ENCODE results near the gene ARSH.
"Not testable (repeated sequence)": the region's sequence is repeated elsewhere in the genome, so short reads cannot be mapped to it uniquely, and the experiment has no call there.

ARSH gene

DNA sequence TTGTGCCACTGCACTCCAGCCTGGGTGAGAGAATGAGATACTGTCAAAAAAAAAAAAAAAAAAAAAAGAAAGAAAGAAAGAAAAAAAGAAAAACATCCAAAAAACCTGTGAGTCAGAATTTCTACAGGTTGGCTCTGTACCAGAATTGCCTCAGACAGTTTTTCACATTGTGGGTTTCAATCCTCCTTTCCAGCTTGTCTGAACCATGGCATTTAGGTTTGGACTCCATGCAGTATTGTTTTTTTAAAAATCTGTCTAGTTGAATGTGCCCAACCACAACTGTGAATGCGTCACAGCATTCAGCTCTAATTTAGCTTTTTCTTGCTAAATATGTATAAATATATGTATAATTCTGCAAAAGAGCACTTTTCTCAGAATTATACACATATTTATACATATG is 31.4 kb upstream of the ARSH start:
- Histone ChIP-seq H2BK120ac (ENCODE audit: low read depth, low read length) (no peak overlapping the region), H3K14ac (ENCODE audit: low read length) (no peak overlapping the region), H2BK12ac (ENCODE audit: low read length) (no peak overlapping the region), H3K79me1 (ENCODE audit: low read depth, low read length) (no peaks in the 10 kb centered on the region), H3K27ac (replicated peaks; ENCODE audit: low read length) (no peak overlapping the region), H3K4me3 (ENCODE audit: low read length in 2 of 2) (no peak overlapping the region), H3K27me3 (ENCODE audit: control insufficient read depth in 3 of 3, insufficient read depth in 3 of 3, low read depth in 1 of 3, low read length in 3 of 3) (no peaks in the 10 kb centered on the region), H4K8ac (ENCODE audit: low read depth, low read length) (no peak overlapping the region), H2AK5ac (ENCODE audit: low read depth, low read length) (no peak overlapping the region), H2BK5ac (ENCODE audit: low read length) (no peak overlapping the region), H3K4me2 (ENCODE audit: insufficient read depth, low read length, poor library complexity, severe bottlenecking) (no peak overlapping the region), H2BK15ac (ENCODE audit: low read length) (no peak overlapping the region), H3K9me3 (replicated peaks in 1 of 2; ENCODE audit: control insufficient read depth in 2 of 2, insufficient read depth in 1 of 2, low read depth in 1 of 2, low read length in 2 of 2) (peaks cover 0 to 7% of the 10 kb centered on the region in 2 donors), H3K36me3 (replicated peaks in 1 of 2; ENCODE audit: control insufficient read depth in 2 of 2, insufficient read depth in 2 of 2, low read length in 2 of 2) (no peaks in the 10 kb centered on the region), H2AFZ (ENCODE audit: low read length) (no peak overlapping the region), H3K18ac (ENCODE audit: low read length) (no peak overlapping the region), H3K23ac (ENCODE audit: low read depth, low read length, poor library complexity) (no peak overlapping the region), H3K4me1 (ENCODE audit: control insufficient read depth in 2 of 2, insufficient read depth in 1 of 2, low read depth in 1 of 2, low read length in 2 of 2) (no peaks in the 10 kb centered on the region), H4K91ac (ENCODE audit: low read depth, low read length, poor library complexity) (no peak overlapping the region), H3K4ac (ENCODE audit: low read length) (no peak overlapping the region), H3K9ac (ENCODE audit: low read depth, low read length, poor library complexity) (no peak overlapping the region)
- DNase-seq (ENCODE audit: low spot score): no peak
- no CpG with 5 or more reads among the region's 1 CpG for WGBS, 2 donors (ENCODE audit: extremely low coverage in 2 of 2, insufficient read length in 2 of 2, insufficient replicate concordance in 1 of 2)

DNA sequence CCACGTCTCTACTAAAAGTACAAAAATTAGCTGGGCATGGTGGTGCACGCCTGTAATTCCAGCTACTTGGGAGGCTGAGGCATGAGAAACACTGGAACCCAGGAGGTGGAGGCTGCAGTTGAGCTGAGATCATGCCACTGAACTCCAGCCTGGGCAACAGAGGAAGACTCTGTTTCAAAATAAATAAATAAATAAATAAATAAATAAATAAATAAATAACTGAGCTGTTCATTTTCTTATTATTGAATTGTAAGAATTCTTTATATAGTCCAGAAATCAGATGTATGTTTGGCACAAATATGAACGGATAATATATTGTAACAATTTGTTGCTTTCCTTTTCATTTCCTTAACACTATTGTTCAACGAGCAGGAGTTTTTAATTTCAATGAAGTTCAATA is 27.7 kb upstream of the ARSH start:
- H2AFZ ChIP-seq (ENCODE audit: low read length); H3K9ac ChIP-seq (ENCODE audit: low read depth, low read length, poor library complexity); H2BK15ac ChIP-seq (ENCODE audit: low read length); H2BK12ac ChIP-seq (ENCODE audit: low read length); H3K18ac ChIP-seq (ENCODE audit: low read length); H2BK120ac ChIP-seq (ENCODE audit: low read depth, low read length); H2BK5ac ChIP-seq (ENCODE audit: low read length); H3K36me3 ChIP-seq (replicated peaks in 1 of 2; ENCODE audit: control insufficient read depth in 2 of 2, insufficient read depth in 2 of 2, low read length in 2 of 2); DNase-seq (ENCODE audit: low spot score); H3K4me1 ChIP-seq (ENCODE audit: control insufficient read depth in 2 of 2, insufficient read depth in 1 of 2, low read depth in 1 of 2, low read length in 2 of 2); H3K9me3 ChIP-seq (replicated peaks in 1 of 2; ENCODE audit: control insufficient read depth in 2 of 2, insufficient read depth in 1 of 2, low read depth in 1 of 2, low read length in 2 of 2); H2AK5ac ChIP-seq (ENCODE audit: low read depth, low read length); H3K79me1 ChIP-seq (ENCODE audit: low read depth, low read length); H3K4me3 ChIP-seq (ENCODE audit: low read length in 2 of 2); H3K14ac ChIP-seq (ENCODE audit: low read length); H4K8ac ChIP-seq (ENCODE audit: low read depth, low read length); H3K27ac ChIP-seq (replicated peaks; ENCODE audit: low read length); H3K27me3 ChIP-seq (ENCODE audit: control insufficient read depth in 3 of 3, insufficient read depth in 3 of 3, low read depth in 1 of 3, low read length in 3 of 3); H4K91ac ChIP-seq (ENCODE audit: low read depth, low read length, poor library complexity); H3K4me2 ChIP-seq (ENCODE audit: insufficient read depth, low read length, poor library complexity, severe bottlenecking); H3K23ac ChIP-seq (ENCODE audit: low read depth, low read length, poor library complexity); H3K4ac ChIP-seq (ENCODE audit: low read length): not testable (repeated sequence)
- no CpG with 5 or more reads among the region's 4 CpGs for WGBS, 2 donors (ENCODE audit: extremely low coverage in 2 of 2, insufficient read length in 2 of 2, insufficient replicate concordance in 1 of 2)

DNA sequence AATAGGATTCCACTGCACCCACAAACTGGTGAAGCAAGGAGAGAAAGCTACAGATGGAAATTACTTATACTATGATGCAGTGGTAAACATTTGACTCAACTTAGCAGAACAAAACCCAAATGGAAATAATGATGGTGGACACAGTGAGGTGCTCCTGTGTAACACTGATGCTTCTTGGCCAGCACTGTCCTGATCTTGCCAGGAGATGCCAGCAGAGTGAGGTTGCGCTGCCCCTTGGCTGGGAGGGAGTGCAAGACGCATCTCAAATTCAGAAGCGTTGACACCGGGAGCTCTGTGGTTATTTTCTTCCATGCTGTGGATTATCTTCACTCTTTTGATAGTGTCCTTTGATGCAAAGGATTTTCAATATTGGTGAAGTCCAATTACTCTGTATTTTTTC is 22.0 kb upstream of the ARSH start:
- no peak overlapping the region for H3K9ac ChIP-seq (ENCODE audit: low read depth, low read length, poor library complexity)
- no peak overlapping the region for H3K14ac ChIP-seq (ENCODE audit: low read length)
- no peak overlapping the region for H2AK5ac ChIP-seq (ENCODE audit: low read depth, low read length)
- no peak overlapping the region for H3K4me2 ChIP-seq (ENCODE audit: insufficient read depth, low read length, poor library complexity, severe bottlenecking)
- no CpG with 5 or more reads among the region's 4 CpGs for WGBS, 2 donors (ENCODE audit: extremely low coverage in 2 of 2, insufficient read length in 2 of 2, insufficient replicate concordance in 1 of 2)
- no peak overlapping the region for H3K4me3 ChIP-seq (ENCODE audit: low read length in 2 of 2)
- no peak for DNase-seq (ENCODE audit: low spot score)
- H3K36me3 ChIP-seq (replicated peaks in 1 of 2; ENCODE audit: control insufficient read depth in 2 of 2, insufficient read depth in 2 of 2, low read length in 2 of 2): no peaks in the 10 kb centered on the region
- H2AFZ ChIP-seq (ENCODE audit: low read length): no peak overlapping the region
- no peak overlapping the region for H3K4ac ChIP-seq (ENCODE audit: low read length)
- no peak overlapping the region for H2BK15ac ChIP-seq (ENCODE audit: low read length)
- H4K91ac ChIP-seq (ENCODE audit: low read depth, low read length, poor library complexity): no peak overlapping the region
- no peak overlapping the region for H2BK120ac ChIP-seq (ENCODE audit: low read depth, low read length)
- H3K27ac ChIP-seq (replicated peaks; ENCODE audit: low read length): no peak overlapping the region
- no peaks in the 10 kb centered on the region for H3K79me1 ChIP-seq (ENCODE audit: low read depth, low read length)
- no peak overlapping the region for H4K8ac ChIP-seq (ENCODE audit: low read depth, low read length)
- H3K27me3 ChIP-seq (ENCODE audit: control insufficient read depth in 3 of 3, insufficient read depth in 3 of 3, low read depth in 1 of 3, low read length in 3 of 3): no peaks in the 10 kb centered on the region
- H3K18ac ChIP-seq (ENCODE audit: low read length): no peak overlapping the region
- no peak overlapping the region for H3K23ac ChIP-seq (ENCODE audit: low read depth, low read length, poor library complexity)
- H3K4me1 ChIP-seq (ENCODE audit: control insufficient read depth in 2 of 2, insufficient read depth in 1 of 2, low read depth in 1 of 2, low read length in 2 of 2): no peaks in the 10 kb centered on the region
- no peak overlapping the region for H2BK5ac ChIP-seq (ENCODE audit: low read length)
- H3K9me3 ChIP-seq (replicated peaks in 1 of 2; ENCODE audit: control insufficient read depth in 2 of 2, insufficient read depth in 1 of 2, low read depth in 1 of 2, low read length in 2 of 2): no peaks in the 10 kb centered on the region
- no peak overlapping the region for H2BK12ac ChIP-seq (ENCODE audit: low read length)

DNA sequence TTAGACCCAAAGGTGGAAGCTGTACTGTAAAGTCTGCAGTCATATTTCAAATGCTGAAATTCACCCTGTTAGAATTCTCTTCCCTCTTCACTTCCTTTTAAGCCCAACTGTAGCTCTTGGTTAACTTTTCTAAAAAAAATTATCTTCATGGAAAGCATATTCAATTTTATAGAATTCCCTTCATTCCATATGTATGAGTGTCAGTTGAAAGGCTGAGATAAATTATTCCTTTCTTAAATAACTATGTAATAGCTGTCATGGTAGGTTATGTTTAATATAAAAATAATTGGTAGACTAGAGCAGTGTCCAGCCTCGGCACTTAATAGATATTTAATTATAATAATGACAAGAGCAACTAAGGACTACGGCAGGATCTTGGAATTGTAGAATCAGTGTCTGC is 16.8 kb upstream of the ARSH start:
- no peak overlapping the region for H3K18ac ChIP-seq (ENCODE audit: low read length)
- H2BK15ac ChIP-seq (ENCODE audit: low read length): no peak overlapping the region
- H3K4me3 ChIP-seq (ENCODE audit: low read length in 2 of 2): no peak overlapping the region
- H4K8ac ChIP-seq (ENCODE audit: low read depth, low read length): no peak overlapping the region
- no peak overlapping the region for H3K27ac ChIP-seq (replicated peaks; ENCODE audit: low read length)
- no peak overlapping the region for H2AK5ac ChIP-seq (ENCODE audit: low read depth, low read length)
- H3K4me2 ChIP-seq (ENCODE audit: insufficient read depth, low read length, poor library complexity, severe bottlenecking): no peak overlapping the region
- H3K23ac ChIP-seq (ENCODE audit: low read depth, low read length, poor library complexity): no peak overlapping the region
- H2BK12ac ChIP-seq (ENCODE audit: low read length): no peak overlapping the region
- no peaks in the 10 kb centered on the region for H3K9me3 ChIP-seq (replicated peaks in 1 of 2; ENCODE audit: control insufficient read depth in 2 of 2, insufficient read depth in 1 of 2, low read depth in 1 of 2, low read length in 2 of 2)
- no peak overlapping the region for H4K91ac ChIP-seq (ENCODE audit: low read depth, low read length, poor library complexity)
- no peak overlapping the region for H2AFZ ChIP-seq (ENCODE audit: low read length)
- no peak overlapping the region for H3K14ac ChIP-seq (ENCODE audit: low read length)
- no peaks in the 10 kb centered on the region for H3K4me1 ChIP-seq (ENCODE audit: control insufficient read depth in 2 of 2, insufficient read depth in 1 of 2, low read depth in 1 of 2, low read length in 2 of 2)
- H3K79me1 ChIP-seq (ENCODE audit: low read depth, low read length): no peaks in the 10 kb centered on the region
- no CpG with 5 or more reads among the region's 2 CpGs for WGBS, 2 donors (ENCODE audit: extremely low coverage in 2 of 2, insufficient read length in 2 of 2, insufficient replicate concordance in 1 of 2)
- H2BK120ac ChIP-seq (ENCODE audit: low read depth, low read length): no peak overlapping the region
- no peak overlapping the region for H3K4ac ChIP-seq (ENCODE audit: low read length)
- H3K27me3 ChIP-seq (ENCODE audit: control insufficient read depth in 3 of 3, insufficient read depth in 3 of 3, low read depth in 1 of 3, low read length in 3 of 3): no peaks in the 10 kb centered on the region
- no peaks in the 10 kb centered on the region for H3K36me3 ChIP-seq (replicated peaks in 1 of 2; ENCODE audit: control insufficient read depth in 2 of 2, insufficient read depth in 2 of 2, low read length in 2 of 2)
- no peak for DNase-seq (ENCODE audit: low spot score)
- H3K9ac ChIP-seq (ENCODE audit: low read depth, low read length, poor library complexity): no peak overlapping the region
- no peak overlapping the region for H2BK5ac ChIP-seq (ENCODE audit: low read length)

Data from neuronal stem cell (in vitro differentiated cells).